Measurements from ENCODE around the gene PLPP3. TPM values are rescaled to one million over a fixed set of nuclear protein-coding genes. Genes with fewer than 3 reads are reported as not detected.

PLPP3 gene
- total and polyA plus RNA-seq, 2 donors (not counting 1 experiment from before 2014, with no cell fraction given): 343 to 465 TPM

GRCh38 chr1:56547977-56548376 is 31.4 kb downstream of the PLPP3 start:
- no peak for DNase-seq (ENCODE audit: low read depth in 2 of 2)
- peaks cover 100% of the 10 kb centered on the region for H3K79me2 ChIP-seq (ENCODE audit: control insufficient read depth, insufficient read depth, low read length)
- no peak overlapping the region for H3K4me2 ChIP-seq (ENCODE audit: extremely low read depth, insufficient read depth, low read length)

GRCh38 chr1:56547473-56547872 is 31.9 kb downstream of the PLPP3 start:
- Histone ChIP-seq H3K27ac (ENCODE audit: insufficient read depth, low read length) (no peak overlapping the region), H3K4me2 (ENCODE audit: extremely low read depth, insufficient read depth, low read length) (no peak overlapping the region), H3K9ac (ENCODE audit: insufficient read depth, low read length) (no peak overlapping the region), H3K4me1 (ENCODE audit: control insufficient read depth, extremely low read depth, insufficient read depth, low read length) (no peaks in the 10 kb centered on the region), H3K4me3 (replicated peaks in 1 of 4; ENCODE audit: control extremely low read depth in 1 of 4, insufficient read depth in 1 of 4, low read depth in 3 of 4, low read length in 4 of 4) (no peak overlapping the region), H3K79me2 (ENCODE audit: control insufficient read depth, insufficient read depth, low read length) (peaks cover 100% of the 10 kb centered on the region), H4K20me1 (ENCODE audit: control insufficient read depth, extremely low read depth, insufficient read depth, low read length) (peaks cover 13% of the 10 kb centered on the region), H3K9me3 (ENCODE audit: control insufficient read depth, insufficient read depth, low read depth, low read length) (no peaks in the 10 kb centered on the region), H3K36me3 (ENCODE audit: control insufficient read depth, insufficient read depth, low read length) (peaks cover 2% of the 10 kb centered on the region), H2AFZ (ENCODE audit: low read length) (no peak overlapping the region), H3K27me3 (ENCODE audit: control insufficient read depth, insufficient read depth, low read length) (no peaks in the 10 kb centered on the region)
- TF ChIP-seq EZH2 (IDR thresholded peaks at IDR 0.05; ENCODE audit: low read length, missing control alignments) (no peak), CTCF (conservative IDR thresholded peaks at IDR 0.05 in 1 of 2, IDR thresholded peaks at IDR 0.05 in 1 of 2; ENCODE audit: low read depth in 1 of 2, low read length in 2 of 2) (no peak)
- DNase-seq (ENCODE audit: low read depth in 2 of 2): no peak

More at GRCh38 chr1:56547977-56548376, 31.4 kb downstream of the PLPP3 start:
- no peak for TF ChIP-seq EZH2 (IDR thresholded peaks at IDR 0.05; ENCODE audit: low read length, missing control alignments)
- TF ChIP-seq CTCF (conservative IDR thresholded peaks at IDR 0.05 in 1 of 2, IDR thresholded peaks at IDR 0.05 in 1 of 2; ENCODE audit: low read depth in 1 of 2, low read length in 2 of 2): no peak
- Histone ChIP-seq H3K27ac (ENCODE audit: insufficient read depth, low read length) (no peak overlapping the region), H3K9me3 (ENCODE audit: control insufficient read depth, insufficient read depth, low read depth, low read length) (no peaks in the 10 kb centered on the region), H3K4me3 (replicated peaks in 1 of 4; ENCODE audit: control extremely low read depth in 1 of 4, insufficient read depth in 1 of 4, low read depth in 3 of 4, low read length in 4 of 4) (no peak overlapping the region), H3K9ac (ENCODE audit: insufficient read depth, low read length) (no peak overlapping the region), H4K20me1 (ENCODE audit: control insufficient read depth, extremely low read depth, insufficient read depth, low read length) (peaks cover 15% of the 10 kb centered on the region), H3K27me3 (ENCODE audit: control insufficient read depth, insufficient read depth, low read length) (no peaks in the 10 kb centered on the region), H3K36me3 (ENCODE audit: control insufficient read depth, insufficient read depth, low read length) (peaks cover 2% of the 10 kb centered on the region), H3K4me1 (ENCODE audit: control insufficient read depth, extremely low read depth, insufficient read depth, low read length) (no peaks in the 10 kb centered on the region), H2AFZ (ENCODE audit: low read length) (no peak overlapping the region)

GRCh38 chr1:56545711-56546110 is 33.7 kb downstream of the PLPP3 start:
- no peak for DNase-seq (ENCODE audit: low read depth in 2 of 2)
- Histone ChIP-seq H3K9me3 (ENCODE audit: control insufficient read depth, insufficient read depth, low read depth, low read length) (no peaks in the 10 kb centered on the region), H3K4me3 (replicated peaks in 1 of 4; ENCODE audit: control extremely low read depth in 1 of 4, insufficient read depth in 1 of 4, low read depth in 3 of 4, low read length in 4 of 4) (no peak overlapping the region), H3K27me3 (ENCODE audit: control insufficient read depth, insufficient read depth, low read length) (no peaks in the 10 kb centered on the region), H3K4me2 (ENCODE audit: extremely low read depth, insufficient read depth, low read length) (no peak overlapping the region), H3K27ac (ENCODE audit: insufficient read depth, low read length) (no peak overlapping the region), H3K4me1 (ENCODE audit: control insufficient read depth, extremely low read depth, insufficient read depth, low read length) (peaks cover 2% of the 10 kb centered on the region), H4K20me1 (ENCODE audit: control insufficient read depth, extremely low read depth, insufficient read depth, low read length) (peaks cover 13% of the 10 kb centered on the region), H3K36me3 (ENCODE audit: control insufficient read depth, insufficient read depth, low read length) (peaks cover 2% of the 10 kb centered on the region), H2AFZ (ENCODE audit: low read length) (no peak overlapping the region), H3K9ac (ENCODE audit: insufficient read depth, low read length) (no peak overlapping the region), H3K79me2 (ENCODE audit: control insufficient read depth, insufficient read depth, low read length) (peaks cover 100% of the 10 kb centered on the region)
- no peak for TF ChIP-seq EZH2 (IDR thresholded peaks at IDR 0.05; ENCODE audit: low read length, missing control alignments)

All from fibroblast of lung (primary cell).